Raji (cell line): ENCODE results near the gene MYL3.

Source experiments
- POLR2A ChIP-seq: IDR thresholded peaks from 2 replicates; pipeline ENCODE4 v1.6.1; 2011; ENCODE audit warnings: low read depth, low read length, control low read depth; ENCODE audit not compliant: insufficient read depth

Gene MYL3

GRCh38 chr3:46863261-46863782 lies at the start of gene MYL3:
Gene MYL3, minus strand, starts transcription at chr3:46863444. Its CDS starts 54 bp downstream, at chr3:46863390.
- no peak for TF ChIP-seq POLR2A

GRCh38 chr3:46912986-46913385 lies 49.7 kb upstream of the MYL3 start:
- TF ChIP-seq POLR2A: no peak

GRCh38 chr3:46910166-46910760 lies 47.0 kb upstream of the MYL3 start:
- no peak for TF ChIP-seq POLR2A

GRCh38 chr3:46909535-46910161 lies 46.4 kb upstream of the MYL3 start:
- TF ChIP-seq POLR2A: no peak

- no peak for TF ChIP-seq POLR2A
Measured at GRCh38 chr3:46908986-46909534, 45.8 kb upstream of the MYL3 start.

GRCh38 chr3:46908294-46908985 lies 45.2 kb upstream of the MYL3 start:
- no peak for TF ChIP-seq POLR2A

GRCh38 chr3:46907960-46908293 lies 44.7 kb upstream of the MYL3 start:
- TF ChIP-seq POLR2A: no peak

- no peak for TF ChIP-seq POLR2A
Measured at GRCh38 chr3:46907271-46907670, 44.0 kb upstream of the MYL3 start.

GRCh38 chr3:46906471-46907058 lies 43.3 kb upstream of the MYL3 start:
- TF ChIP-seq POLR2A: no peak

- no peak for TF ChIP-seq POLR2A
Measured at GRCh38 chr3:46905661-46906451, 42.6 kb upstream of the MYL3 start.

GRCh38 chr3:46905213-46905560 lies 41.9 kb upstream of the MYL3 start:
- no peak for TF ChIP-seq POLR2A

- TF ChIP-seq POLR2A: no peak
Measured at GRCh38 chr3:46904303-46905212, 41.3 kb upstream of the MYL3 start.

- no peak for TF ChIP-seq POLR2A
Measured at GRCh38 chr3:46903341-46904302, 40.4 kb upstream of the MYL3 start.

- TF ChIP-seq POLR2A: no peak
Measured at GRCh38 chr3:46902188-46902631, 39.0 kb upstream of the MYL3 start.
